ENCODE data around the gene LRRC8D. TPM values are rescaled to one million over a fixed set of nuclear protein-coding genes. Genes with fewer than 3 reads are reported as not detected.
A peak's percentile ranks its signal among the peaks of the same experiment; 100 is the strongest.

Gene LRRC8D
- total RNA-seq, 1 experiment from 2014 or later: 37.2 TPM

DNA sequence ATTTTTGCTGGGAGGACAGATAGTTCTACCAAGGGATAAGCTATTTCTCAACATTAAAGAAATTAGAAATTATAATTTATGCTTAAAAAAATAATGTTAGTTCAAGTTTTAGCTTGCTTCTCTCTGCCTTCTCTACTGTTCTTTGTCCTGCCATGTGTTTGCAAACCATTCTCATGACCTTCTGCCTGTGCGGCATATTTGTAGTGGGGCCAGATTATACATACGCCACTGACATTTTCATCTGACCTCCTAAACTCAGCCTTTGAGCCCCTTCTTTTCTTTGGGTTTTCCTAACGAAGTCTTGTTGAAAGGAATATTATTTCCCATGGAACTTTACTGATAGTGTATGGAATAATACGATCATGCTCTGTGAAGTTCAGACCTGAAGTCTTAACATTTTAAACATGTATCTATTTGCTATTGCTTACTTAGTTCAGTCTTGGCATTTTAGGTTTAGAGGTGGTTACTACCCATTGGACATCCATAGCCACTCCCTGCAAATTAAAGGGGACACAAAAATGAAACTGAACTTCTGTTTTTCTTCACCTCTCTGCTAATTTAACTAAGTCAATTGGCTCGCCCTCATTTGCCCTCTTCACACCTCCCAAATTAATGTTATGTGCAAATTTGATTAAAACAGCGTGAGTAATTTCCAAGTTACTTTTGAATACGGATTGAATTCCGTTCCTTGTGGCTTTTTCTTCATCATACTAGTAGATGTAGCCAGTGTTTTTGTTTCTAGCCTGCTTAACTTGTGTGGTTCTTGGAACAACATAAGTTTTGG is 15.6 kb downstream of the LRRC8D start:
- H2AFZ ChIP-seq (ENCODE audit: low read length): no peak overlapping the region
- no peak for DNase-seq
- H3K9ac ChIP-seq (ENCODE audit: extremely low read depth, insufficient read length, low read length): no peak overlapping the region
- no peak overlapping the region for H2BK15ac ChIP-seq (ENCODE audit: low read depth, low read length)
- Mint-ChIP-seq H3K9me3 (no peaks in the 10 kb centered on the region), H3K4me1 (peaks cover 73 to 74% of the 10 kb centered on the region in 2 experiments), H3K36me3 (ENCODE audit: insufficient read depth in 1 of 3, low read depth in 3 of 3) (0 out of 7 replicates have a peak, but pooled peaks cover 0 to 4% (median 0%) of the 10 kb centered on the region in 3 experiments), H3K27me3 (ENCODE audit: low read depth) (no peaks in the 10 kb centered on the region), H3K4me3 (peak overlapping the region in 1 of 2 experiments; percentile 9; a peak in 1 of 5 replicates), H3K27ac (peak overlapping the region in 1 of 3 experiments; percentile 10; a peak in 3 of 7 replicates)
- WGBS (ENCODE audit: extremely low coverage, insufficient read length, low lambda C conversion rate): no CpG with 5 or more reads among the region's 8 CpGs
- no peak overlapping the region for H3K18ac ChIP-seq (ENCODE audit: insufficient read length, low read depth, low read length)
- H4K8ac ChIP-seq (replicated peaks; ENCODE audit: insufficient read length, low read depth, low read length): no peak overlapping the region
- no peak overlapping the region for H2BK5ac ChIP-seq (ENCODE audit: insufficient read length, low read length)
- H2BK20ac ChIP-seq (ENCODE audit: low read depth, low read length, poor library complexity, severe bottlenecking): no peak overlapping the region
- no peaks in the 10 kb centered on the region for H3K27me3 ChIP-seq (ENCODE audit: insufficient read depth, low read length)
- no peaks in the 10 kb centered on the region for H4K20me1 ChIP-seq (ENCODE audit: control insufficient read depth, insufficient read depth, insufficient read length)
- no peak overlapping the region for H2AK5ac ChIP-seq (ENCODE audit: insufficient read length, low read length)
- H4K91ac ChIP-seq (ENCODE audit: insufficient read length, low read depth, low read length): no peak overlapping the region
- TF ChIP-seq, protein P1, sequence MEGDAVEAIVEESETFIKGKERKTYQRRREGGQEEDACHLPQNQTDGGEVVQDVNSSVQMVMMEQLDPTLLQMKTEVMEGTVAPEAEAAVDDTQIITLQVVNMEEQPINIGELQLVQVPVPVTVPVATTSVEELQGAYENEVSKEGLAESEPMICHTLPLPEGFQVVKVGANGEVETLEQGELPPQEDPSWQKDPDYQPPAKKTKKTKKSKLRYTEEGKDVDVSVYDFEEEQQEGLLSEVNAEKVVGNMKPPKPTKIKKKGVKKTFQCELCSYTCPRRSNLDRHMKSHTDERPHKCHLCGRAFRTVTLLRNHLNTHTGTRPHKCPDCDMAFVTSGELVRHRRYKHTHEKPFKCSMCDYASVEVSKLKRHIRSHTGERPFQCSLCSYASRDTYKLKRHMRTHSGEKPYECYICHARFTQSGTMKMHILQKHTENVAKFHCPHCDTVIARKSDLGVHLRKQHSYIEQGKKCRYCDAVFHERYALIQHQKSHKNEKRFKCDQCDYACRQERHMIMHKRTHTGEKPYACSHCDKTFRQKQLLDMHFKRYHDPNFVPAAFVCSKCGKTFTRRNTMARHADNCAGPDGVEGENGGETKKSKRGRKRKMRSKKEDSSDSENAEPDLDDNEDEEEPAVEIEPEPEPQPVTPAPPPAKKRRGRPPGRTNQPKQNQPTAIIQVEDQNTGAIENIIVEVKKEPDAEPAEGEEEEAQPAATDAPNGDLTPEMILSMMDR (conservative IDR thresholded peaks at IDR 0.05): no peak
- peaks cover 3% of the 10 kb centered on the region; the same call in 1 of the 2 replicates for H3K79me2 ChIP-seq (ENCODE audit: insufficient read depth, low read length)
- H3K4me1 ChIP-seq (ENCODE audit: insufficient read depth, low read length): peaks cover 14% of the 10 kb centered on the region
- peaks cover 9% of the 10 kb centered on the region for H3K79me1 ChIP-seq (ENCODE audit: insufficient read depth, low read depth, low read length, poor library complexity, severe bottlenecking)
- H4K5ac ChIP-seq (ENCODE audit: insufficient read length, low read depth, low read length): no peak overlapping the region
- no peaks in the 10 kb centered on the region for H3K23me2 ChIP-seq (ENCODE audit: insufficient read length, low read depth, low read length, poor library complexity, severe bottlenecking)
- no peak overlapping the region for H2BK12ac ChIP-seq (ENCODE audit: insufficient read length, low read depth, low read length)
- peak overlapping the region; percentile 52 for H3K27ac ChIP-seq (ENCODE audit: insufficient read length, low read depth, low read length)
- H3K9me3 ChIP-seq (ENCODE audit: control insufficient read depth, low read depth, low read length): no peaks in the 10 kb centered on the region
- H3T11ph ChIP-seq (ENCODE audit: low read length): no peak overlapping the region
- H3K14ac ChIP-seq (ENCODE audit: insufficient read depth, low read length): no peak overlapping the region
- no peak overlapping the region for H3K4ac ChIP-seq (ENCODE audit: low read depth, low read length)
- H2BK120ac ChIP-seq (ENCODE audit: low read depth, low read length, poor library complexity, severe bottlenecking): no peak overlapping the region
- H3K4me2 ChIP-seq (ENCODE audit: insufficient read depth, insufficient read length, low read length): peak overlapping the region; percentile 48
- no peak overlapping the region for H3K56ac ChIP-seq (ENCODE audit: insufficient read length, low read depth, low read length)
- no peak overlapping the region for H3K23ac ChIP-seq (ENCODE audit: insufficient read length, low read depth, low read length)

Data from H9 (cell line).